Hematopoietic multipotent progenitor cell treated with erythropoietin and hydrocortisone succinate and interleukin-3 and kit ligand, for 6 days (in vitro differentiated cells): ENCODE results near the gene SARDH.
"Not testable (repeated sequence)": the region's sequence is repeated elsewhere in the genome, so short reads cannot be mapped to it uniquely, and the experiment has no call there.

ENCODE experiments used
- DNase-seq: peaks from one replicate; pipeline ENCODE4 v3.0.0-alpha.2; 2015

Gene SARDH

DNA sequence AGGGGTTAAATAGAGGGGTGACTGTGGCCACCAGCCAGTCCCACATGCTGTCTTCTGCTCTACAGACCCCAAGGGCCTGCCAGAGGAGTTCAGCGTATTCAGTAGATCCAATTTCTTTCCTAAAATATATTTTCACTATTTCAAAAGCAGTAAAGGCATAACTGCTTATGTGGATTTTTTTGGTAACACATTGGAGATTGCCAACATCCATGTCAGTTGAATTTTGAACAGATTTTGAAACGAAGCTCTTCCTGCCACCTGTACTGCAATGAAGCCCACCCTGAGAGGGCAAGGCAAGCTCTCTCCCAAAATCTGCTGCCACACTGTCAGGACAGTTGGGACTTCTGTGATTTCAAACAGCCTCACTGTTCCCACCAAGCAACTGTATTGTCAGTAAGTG lies 37.1 kb upstream of the SARDH start:
- no peak for DNase-seq

- DNase-seq: no peak
Observed at GRCh38 chr9:133774799-133775198, 36.6 kb upstream of the SARDH start.

DNA sequence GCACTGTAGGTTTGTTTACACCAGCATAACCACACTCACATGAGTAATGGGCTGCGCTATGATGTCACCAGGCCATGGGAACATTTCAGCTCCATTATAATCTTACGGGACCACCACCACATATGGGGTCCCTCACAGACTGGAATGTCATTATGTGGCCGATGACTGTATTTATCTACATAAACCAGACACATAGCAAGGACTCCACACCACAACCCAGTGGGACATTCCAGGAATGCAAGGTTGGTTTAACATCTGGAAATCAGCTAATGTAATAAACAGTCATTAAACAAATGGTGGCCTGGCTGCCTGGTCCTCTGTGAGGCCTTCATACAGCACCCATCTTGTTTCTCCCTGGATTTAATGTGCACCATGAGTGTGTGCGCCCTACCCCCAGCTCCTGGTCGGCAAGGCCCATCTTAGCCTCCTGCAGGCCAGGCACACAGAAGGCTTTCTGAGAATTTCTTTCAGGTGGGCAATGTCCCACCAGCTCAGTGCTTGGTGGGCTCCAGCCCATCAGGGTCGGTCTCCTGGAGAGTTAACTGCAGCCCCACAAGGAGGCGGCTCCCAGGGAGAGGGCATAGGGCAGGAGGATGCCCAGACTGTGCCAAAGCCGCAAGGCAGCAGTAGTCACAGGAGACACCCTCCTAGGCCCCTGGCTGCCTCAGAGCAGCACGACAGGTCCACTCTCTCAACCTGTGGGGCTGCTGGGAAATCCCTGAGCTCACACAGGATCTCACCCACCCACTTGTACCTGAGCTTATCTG lies 35.9 kb upstream of the SARDH start:
- no peak for DNase-seq

DNA sequence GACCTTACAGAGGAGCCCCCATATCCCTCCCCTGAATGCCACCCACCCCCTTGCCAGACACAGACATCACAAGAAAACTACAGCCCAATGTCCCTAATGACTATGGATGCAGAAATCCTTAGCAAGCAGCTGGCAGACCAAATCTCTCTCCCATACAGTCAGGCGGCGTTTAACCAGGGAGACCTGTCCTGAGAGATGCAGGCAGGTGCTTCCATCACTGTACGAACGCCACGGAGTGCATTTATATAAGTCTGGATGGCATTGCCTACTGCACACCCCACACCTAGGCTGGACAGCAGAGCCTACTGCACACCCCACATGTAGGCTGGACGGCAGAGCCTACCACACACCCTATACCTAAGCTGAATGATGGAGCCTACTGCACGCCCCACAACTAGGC lies 34.4 kb upstream of the SARDH start:
- DNase-seq: no peak

DNA sequence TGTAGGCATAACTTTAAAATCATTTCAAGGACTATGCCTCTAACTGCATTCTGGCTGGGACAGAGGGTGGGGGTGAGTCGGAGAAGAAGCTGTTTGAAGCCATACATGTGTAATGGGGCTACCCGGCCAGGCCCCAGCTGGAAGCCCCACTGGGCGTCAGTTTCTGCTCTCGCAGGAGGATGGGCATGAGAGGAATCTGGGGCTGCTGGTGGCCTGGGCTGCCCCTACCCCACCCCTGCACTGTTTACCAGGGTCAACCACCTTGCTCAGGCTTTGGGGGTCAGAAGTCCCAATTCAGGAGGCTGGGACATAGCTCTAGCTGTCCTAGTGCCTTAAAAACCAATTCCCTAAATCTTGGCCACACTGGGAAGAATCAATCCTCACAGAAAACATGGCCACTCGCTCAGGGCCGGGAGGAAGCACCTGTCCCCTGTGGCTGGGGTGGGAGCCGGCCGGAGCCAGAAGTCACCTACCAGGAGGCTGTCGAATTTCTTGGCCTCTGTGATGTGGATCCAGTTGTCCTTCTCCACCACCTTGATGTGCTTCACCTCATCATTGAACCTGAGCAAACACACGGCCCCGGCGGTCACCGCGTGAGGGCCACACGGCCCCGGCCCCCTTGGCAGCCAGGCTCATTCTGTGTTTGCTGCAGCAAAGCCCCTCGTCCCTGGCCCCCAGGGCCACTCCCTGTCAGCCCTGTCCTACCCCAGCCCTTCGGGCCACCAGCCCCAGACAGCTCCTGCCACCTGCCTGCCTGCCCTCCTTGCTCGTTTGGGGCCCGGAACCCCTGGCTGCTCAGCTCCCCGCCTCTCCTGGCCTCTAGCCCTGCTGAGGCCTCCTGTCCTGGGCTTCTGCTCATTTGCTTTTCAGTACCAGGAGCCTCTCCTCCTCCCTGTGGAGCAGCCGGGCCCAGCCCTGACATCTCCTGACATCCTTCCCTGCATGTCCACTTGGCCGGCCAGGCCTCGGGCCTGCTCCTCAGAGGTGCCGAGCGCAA lies 33.6 kb upstream of the SARDH start:
- DNase-seq: no peak

- no peak for DNase-seq
Observed at GRCh38 chr9:133770076-133770777, 32.1 kb upstream of the SARDH start.

- no peak for DNase-seq
Observed at GRCh38 chr9:133769511-133770075, 31.4 kb upstream of the SARDH start.

- peak; percentile 27 for DNase-seq
Observed at GRCh38 chr9:133768859-133769510, 30.8 kb upstream of the SARDH start.

GRCh38 chr9:133768371-133768858 lies 30.3 kb upstream of the SARDH start:
- DNase-seq: no peak

DNA sequence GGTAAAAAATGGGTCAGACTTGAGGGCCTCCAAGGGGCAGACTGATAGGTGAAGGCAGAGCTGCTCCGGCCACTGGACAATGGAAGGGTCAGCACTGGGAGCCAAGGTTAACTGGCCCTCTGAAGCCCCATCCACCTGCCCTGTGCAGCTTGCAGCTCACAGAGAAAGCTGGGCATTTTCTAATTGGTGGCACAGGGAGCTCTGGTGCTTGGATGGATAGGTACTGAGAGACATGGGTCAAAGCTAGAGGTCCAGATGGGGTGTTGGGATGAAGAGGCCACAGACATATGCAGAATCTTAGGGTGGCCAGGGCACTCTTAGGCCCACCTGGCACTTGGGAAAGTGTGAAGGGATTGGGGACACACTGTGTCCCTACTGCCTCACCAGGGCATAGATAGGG lies 29.5 kb upstream of the SARDH start:
- DNase-seq: no peak

DNA sequence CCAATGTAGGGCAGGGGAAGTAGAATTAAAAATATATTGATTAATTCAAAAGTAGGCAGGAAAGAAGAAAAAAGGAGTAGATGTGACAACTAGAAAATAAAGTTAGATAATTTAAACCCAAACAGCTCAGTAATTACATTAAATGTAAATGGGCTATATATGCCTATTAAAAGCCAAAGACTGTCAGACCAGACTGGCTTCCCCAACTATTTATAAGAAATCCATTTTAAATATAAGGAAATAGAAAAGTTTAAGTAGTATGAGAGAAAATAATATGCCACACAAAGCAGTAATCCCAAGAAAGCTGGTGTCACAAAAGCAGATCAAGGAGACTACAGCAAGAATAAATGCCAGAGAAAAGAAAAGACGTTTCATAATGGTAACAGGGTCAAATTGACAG lies 28.9 kb upstream of the SARDH start:
- DNase-seq: no peak

- DNase-seq: not testable (repeated sequence)
Observed at GRCh38 chr9:133766234-133766633, 28.1 kb upstream of the SARDH start.

GRCh38 chr9:133763272-133764183 lies 25.4 kb upstream of the SARDH start:
- DNase-seq: no peak

DNA sequence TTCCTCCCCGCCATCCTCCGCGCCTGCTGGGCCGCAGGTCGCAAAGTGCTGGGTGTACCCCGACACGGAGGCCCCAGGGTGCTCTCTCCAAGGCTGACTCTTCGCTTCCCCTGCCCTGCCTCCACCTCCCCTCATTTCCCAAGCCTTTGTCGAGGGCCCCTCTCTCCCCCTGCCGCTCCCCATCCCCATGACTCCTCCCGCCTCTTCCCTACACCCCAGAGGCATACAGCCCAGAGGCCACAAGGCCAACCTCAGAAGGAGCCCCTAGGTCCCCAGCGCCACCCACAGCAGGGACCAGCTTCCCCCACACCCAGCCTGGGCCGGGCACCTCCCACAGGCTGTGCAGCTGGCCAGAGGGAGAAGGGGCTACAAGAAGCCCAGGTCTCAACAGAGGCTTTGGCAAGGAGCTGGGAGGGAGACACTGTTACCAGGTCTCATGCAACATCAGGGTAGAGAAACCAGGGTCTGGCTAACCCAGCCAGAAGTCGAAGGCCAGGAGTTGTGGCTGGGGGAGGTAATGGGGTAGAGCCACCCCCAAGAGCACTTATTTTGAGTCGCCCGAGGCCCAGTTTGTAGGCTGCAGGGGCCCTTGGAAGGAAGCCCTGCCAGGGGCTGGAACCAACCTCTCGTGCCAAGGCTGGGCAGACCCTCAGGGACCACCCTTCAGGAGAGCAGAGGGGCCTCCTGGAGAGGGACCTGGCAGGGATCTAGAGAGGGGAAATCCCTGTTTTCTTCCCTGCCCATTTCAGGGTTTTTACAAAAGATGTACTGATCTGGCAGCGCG lies 24.5 kb upstream of the SARDH start:
- DNase-seq: no peak

DNA sequence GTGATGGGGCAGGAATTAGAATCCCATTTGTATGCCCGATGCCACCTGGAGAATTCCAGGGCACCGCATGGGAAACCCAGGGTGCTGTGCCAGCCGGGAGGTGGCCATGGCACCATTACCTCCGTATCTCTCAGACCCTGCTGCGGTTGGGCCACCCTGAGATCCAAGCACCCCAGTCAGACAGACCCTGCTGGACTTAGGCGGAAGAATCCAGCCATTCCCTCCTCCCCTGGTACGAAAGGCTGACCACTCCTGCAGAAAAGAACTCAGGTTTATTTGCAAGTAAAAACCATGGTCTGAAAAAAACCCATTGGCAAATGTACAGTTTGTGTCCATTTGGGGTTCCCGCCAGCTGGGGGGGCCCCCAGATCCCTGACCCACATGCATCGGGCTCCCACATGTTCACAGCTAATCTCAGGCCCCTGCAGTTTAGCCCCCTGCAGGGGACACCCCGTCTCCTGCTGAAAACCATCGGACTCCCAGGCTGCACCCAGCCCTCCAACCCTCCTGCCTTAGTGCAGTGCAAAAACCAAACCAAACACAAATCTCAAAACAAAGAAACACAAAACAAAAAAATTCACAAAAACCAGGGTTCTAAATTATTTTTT lies 23.6 kb upstream of the SARDH start:
- DNase-seq: no peak

GRCh38 chr9:133760713-133761290 lies 22.6 kb upstream of the SARDH start:
- no peak for DNase-seq

DNA sequence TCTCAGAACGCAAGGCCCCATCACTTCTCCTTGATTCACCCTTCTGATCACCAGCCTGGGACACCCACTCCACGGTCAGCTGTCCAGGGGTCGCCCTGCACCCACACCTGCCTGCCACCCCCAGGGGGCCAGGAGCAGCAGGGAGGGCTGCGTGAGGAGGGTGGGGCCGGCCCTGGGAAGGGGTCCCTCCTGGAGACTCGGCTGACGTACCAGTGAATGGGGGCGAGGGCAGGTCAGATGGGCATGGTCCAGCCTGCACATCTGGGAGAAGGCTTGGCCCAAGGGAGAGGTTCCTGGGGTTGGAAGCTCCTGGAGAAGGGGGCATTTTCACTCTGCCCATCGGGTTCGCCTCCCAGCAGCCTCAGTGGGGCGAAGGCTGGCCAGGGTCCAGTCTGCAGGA lies 21.8 kb upstream of the SARDH start:
- no peak for DNase-seq

DNA sequence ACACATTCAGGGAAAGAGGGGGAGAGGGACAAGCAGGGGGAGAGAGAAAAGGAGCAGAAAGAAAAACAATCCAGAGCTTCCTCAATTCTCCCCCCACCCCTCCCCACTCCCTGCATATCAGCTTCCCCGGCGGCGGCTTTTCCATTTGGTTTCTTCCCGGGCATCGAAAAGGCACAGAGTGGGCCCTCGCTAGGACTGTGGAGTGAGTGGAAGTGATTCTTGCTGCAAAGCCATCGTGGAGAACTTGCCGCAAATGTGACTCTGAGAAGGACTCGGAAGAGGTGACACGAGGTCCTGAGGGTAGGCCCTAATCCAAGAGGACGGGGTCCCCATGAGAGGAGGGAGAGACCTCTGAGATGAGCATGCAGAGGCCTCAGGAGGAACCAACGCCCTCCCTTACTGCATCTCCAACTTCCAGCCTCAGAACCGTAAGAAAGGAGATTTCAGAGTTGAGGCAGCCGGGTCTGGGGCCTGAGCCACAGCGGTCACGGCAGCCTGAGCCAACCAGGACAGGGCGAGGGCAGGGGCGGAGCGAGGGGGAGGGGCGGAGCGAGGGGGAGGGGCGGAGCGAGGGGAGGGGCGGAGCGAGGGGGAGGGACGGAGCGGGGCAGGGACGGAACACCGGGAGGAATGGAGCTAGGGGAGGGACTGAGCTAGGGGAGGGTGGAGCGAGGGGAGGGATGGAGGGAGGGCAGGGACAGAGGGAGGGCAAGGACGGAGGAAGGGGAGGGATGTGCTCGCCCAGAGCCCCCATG lies 21.2 kb upstream of the SARDH start:
- no peak for DNase-seq

DNA sequence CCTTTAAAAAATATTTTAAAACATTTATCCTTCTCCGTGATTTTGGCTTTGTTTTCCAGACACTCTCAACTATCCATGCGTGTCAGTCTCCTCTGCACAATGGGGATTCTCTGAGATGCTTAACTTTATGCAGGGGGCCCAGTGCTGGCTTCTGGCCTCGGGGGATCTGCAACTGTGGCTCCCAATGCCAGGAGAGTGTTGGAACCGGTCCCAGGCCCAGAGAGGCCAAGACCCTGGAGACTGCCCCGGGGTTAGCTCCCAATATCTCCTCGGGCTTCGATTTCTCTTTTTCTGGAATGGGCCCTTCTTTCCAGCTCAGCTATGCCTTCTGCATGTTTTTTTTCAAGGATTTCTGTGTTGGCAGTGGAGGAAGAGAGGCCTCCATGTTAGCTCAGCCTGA lies 20.1 kb upstream of the SARDH start:
- no peak for DNase-seq
